Measurements from ENCODE around the gene C3.

DNA sequence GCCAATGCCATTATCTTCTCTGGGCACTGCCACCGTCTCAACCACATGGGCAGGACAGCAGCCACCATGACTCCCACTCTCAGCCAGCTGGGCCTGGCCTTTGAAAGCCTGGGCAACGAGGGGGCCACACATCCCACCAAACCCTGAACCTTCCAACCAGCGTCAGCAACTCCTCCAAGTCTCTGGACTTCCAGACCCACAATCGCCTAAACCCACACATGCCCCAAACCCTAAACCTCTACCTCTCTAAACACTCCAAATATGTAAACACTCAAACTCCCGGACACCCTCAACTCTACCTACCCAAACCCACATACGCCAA is 949 bp downstream of the C3 start:
- TF ChIP-seq, protein P1, sequence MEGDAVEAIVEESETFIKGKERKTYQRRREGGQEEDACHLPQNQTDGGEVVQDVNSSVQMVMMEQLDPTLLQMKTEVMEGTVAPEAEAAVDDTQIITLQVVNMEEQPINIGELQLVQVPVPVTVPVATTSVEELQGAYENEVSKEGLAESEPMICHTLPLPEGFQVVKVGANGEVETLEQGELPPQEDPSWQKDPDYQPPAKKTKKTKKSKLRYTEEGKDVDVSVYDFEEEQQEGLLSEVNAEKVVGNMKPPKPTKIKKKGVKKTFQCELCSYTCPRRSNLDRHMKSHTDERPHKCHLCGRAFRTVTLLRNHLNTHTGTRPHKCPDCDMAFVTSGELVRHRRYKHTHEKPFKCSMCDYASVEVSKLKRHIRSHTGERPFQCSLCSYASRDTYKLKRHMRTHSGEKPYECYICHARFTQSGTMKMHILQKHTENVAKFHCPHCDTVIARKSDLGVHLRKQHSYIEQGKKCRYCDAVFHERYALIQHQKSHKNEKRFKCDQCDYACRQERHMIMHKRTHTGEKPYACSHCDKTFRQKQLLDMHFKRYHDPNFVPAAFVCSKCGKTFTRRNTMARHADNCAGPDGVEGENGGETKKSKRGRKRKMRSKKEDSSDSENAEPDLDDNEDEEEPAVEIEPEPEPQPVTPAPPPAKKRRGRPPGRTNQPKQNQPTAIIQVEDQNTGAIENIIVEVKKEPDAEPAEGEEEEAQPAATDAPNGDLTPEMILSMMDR (IDR thresholded peaks at IDR 0.05), result no peak
- no peak for TF ChIP-seq POLR2A (IDR thresholded peaks at IDR 0.05)
